ENCODE results near the gene C5orf58. TPM values are rescaled to one million over a fixed set of nuclear protein-coding genes. Genes with fewer than 3 reads are reported as not detected.

Gene C5orf58
- total RNA-seq, 6 experiments from 2014 or later = not detected

- Mint-ChIP-seq H3K9me3 (no peaks in the 10 kb centered on the region), H3K36me3 (ENCODE audit: low read depth) (no peaks in the 10 kb centered on the region), H3K27me3 (ENCODE audit: insufficient read depth) (peaks cover 8% of the 10 kb centered on the region), H3K4me1 (ENCODE audit: low read depth) (no peaks in the 10 kb centered on the region), H3K27ac (no peak overlapping the region), H3K4me3 (no peak overlapping the region)
- TF ChIP-seq, protein P1, sequence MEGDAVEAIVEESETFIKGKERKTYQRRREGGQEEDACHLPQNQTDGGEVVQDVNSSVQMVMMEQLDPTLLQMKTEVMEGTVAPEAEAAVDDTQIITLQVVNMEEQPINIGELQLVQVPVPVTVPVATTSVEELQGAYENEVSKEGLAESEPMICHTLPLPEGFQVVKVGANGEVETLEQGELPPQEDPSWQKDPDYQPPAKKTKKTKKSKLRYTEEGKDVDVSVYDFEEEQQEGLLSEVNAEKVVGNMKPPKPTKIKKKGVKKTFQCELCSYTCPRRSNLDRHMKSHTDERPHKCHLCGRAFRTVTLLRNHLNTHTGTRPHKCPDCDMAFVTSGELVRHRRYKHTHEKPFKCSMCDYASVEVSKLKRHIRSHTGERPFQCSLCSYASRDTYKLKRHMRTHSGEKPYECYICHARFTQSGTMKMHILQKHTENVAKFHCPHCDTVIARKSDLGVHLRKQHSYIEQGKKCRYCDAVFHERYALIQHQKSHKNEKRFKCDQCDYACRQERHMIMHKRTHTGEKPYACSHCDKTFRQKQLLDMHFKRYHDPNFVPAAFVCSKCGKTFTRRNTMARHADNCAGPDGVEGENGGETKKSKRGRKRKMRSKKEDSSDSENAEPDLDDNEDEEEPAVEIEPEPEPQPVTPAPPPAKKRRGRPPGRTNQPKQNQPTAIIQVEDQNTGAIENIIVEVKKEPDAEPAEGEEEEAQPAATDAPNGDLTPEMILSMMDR (IDR thresholded peaks at IDR 0.05) = no peak
- no peak for DNase-seq
Observed at GRCh38 chr5:170251462-170251861, 18.7 kb downstream of the C5orf58 start.

- no peak for DNase-seq
- TF ChIP-seq, protein P1 (IDR thresholded peaks at IDR 0.05) = no peak
- peaks cover 11% of the 10 kb centered on the region for H3K27me3 Mint-ChIP-seq (ENCODE audit: insufficient read depth)
- no peaks in the 10 kb centered on the region for H3K9me3 Mint-ChIP-seq
- H3K36me3 Mint-ChIP-seq (ENCODE audit: low read depth) = no peaks in the 10 kb centered on the region
- H3K4me3 Mint-ChIP-seq = no peak overlapping the region
- H3K27ac Mint-ChIP-seq = no peak overlapping the region
- H3K4me1 Mint-ChIP-seq (ENCODE audit: low read depth) = no peaks in the 10 kb centered on the region
Observed at GRCh38 chr5:170252109-170252508, 19.3 kb downstream of the C5orf58 start.

- no peaks in the 10 kb centered on the region for H3K9me3 Mint-ChIP-seq
- no peaks in the 10 kb centered on the region for H3K4me1 Mint-ChIP-seq (ENCODE audit: low read depth)
- DNase-seq = no peak
- H3K27me3 Mint-ChIP-seq (ENCODE audit: insufficient read depth) = peaks cover 14% of the 10 kb centered on the region
- TF ChIP-seq, protein P1 (IDR thresholded peaks at IDR 0.05) = no peak
- no peak overlapping the region for H3K4me3 Mint-ChIP-seq
- H3K36me3 Mint-ChIP-seq (ENCODE audit: low read depth) = no peaks in the 10 kb centered on the region
- no peak overlapping the region for H3K27ac Mint-ChIP-seq
Observed at GRCh38 chr5:170252720-170253350, 20.1 kb downstream of the C5orf58 start.

- peaks cover 11% of the 10 kb centered on the region for H3K27me3 Mint-ChIP-seq (ENCODE audit: insufficient read depth)
- DNase-seq = no peak
- no peak overlapping the region for H3K4me3 Mint-ChIP-seq
- TF ChIP-seq, protein P1 (IDR thresholded peaks at IDR 0.05) = no peak
- no peak overlapping the region for H3K27ac Mint-ChIP-seq
- no peaks in the 10 kb centered on the region for H3K4me1 Mint-ChIP-seq (ENCODE audit: low read depth)
- H3K9me3 Mint-ChIP-seq = no peaks in the 10 kb centered on the region
- H3K36me3 Mint-ChIP-seq (ENCODE audit: low read depth) = no peaks in the 10 kb centered on the region
Observed at GRCh38 chr5:170254056-170254455, 21.3 kb downstream of the C5orf58 start.

- no peaks in the 10 kb centered on the region for H3K9me3 Mint-ChIP-seq
- TF ChIP-seq, protein P1 (IDR thresholded peaks at IDR 0.05) = no peak
- no peak overlapping the region for H3K4me3 Mint-ChIP-seq
- H3K4me1 Mint-ChIP-seq (ENCODE audit: low read depth) = no peaks in the 10 kb centered on the region
- no peaks in the 10 kb centered on the region for H3K36me3 Mint-ChIP-seq (ENCODE audit: low read depth)
- no peak overlapping the region for H3K27ac Mint-ChIP-seq
- no peak for DNase-seq
- peaks cover 11% of the 10 kb centered on the region for H3K27me3 Mint-ChIP-seq (ENCODE audit: insufficient read depth)
Observed at GRCh38 chr5:170256571-170256970, 23.8 kb downstream of the C5orf58 start.
